ENCODE measurements around the gene FOXD3. TPM values are rescaled to one million over a fixed set of nuclear protein-coding genes. Genes with fewer than 3 reads are reported as not detected.
A peak's percentile ranks its signal among the peaks of the same experiment; 100 is the strongest.
"Not testable (repeated sequence)": the region's sequence is repeated elsewhere in the genome, so short reads cannot be mapped to it uniquely, and the experiment has no call there.

FOXD3 gene
- total RNA-seq, 1 experiment from 2014 or later: 0.96 TPM

- no peak for DNase-seq (ENCODE audit: low read depth)
Measured at GRCh38 chr1:63321066-63321784, 1.1 kb upstream of the FOXD3 start.

- no peak for DNase-seq (ENCODE audit: low read depth)
Measured at GRCh38 chr1:63321785-63322113, 618 bp upstream of the FOXD3 start.

- DNase-seq (ENCODE audit: low read depth): peak; percentile 33
Measured at GRCh38 chr1:63322944-63323864, 837 bp downstream of the FOXD3 start.

GRCh38 chr1:63323865-63324778, 1.8 kb downstream of the FOXD3 start:
- no peak for DNase-seq (ENCODE audit: low read depth)

DNA sequence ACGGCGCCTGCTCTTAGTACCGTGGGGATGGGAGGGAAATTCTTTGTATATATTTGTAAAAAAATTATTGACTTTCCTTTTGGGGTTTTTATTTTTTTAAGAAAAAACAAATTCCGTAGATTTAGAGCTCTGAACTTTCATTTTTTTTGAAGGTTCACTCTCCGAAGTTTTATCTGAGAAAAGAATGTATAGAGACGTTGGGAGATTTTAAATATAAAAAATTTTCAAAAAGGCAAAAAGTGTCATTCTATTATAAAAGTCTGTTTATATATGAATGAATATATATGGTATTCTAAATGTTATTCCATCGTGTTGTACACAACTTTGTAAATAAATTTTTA, 2.4 kb downstream of the FOXD3 start:
- no peak for DNase-seq (ENCODE audit: low read depth)

DNA sequence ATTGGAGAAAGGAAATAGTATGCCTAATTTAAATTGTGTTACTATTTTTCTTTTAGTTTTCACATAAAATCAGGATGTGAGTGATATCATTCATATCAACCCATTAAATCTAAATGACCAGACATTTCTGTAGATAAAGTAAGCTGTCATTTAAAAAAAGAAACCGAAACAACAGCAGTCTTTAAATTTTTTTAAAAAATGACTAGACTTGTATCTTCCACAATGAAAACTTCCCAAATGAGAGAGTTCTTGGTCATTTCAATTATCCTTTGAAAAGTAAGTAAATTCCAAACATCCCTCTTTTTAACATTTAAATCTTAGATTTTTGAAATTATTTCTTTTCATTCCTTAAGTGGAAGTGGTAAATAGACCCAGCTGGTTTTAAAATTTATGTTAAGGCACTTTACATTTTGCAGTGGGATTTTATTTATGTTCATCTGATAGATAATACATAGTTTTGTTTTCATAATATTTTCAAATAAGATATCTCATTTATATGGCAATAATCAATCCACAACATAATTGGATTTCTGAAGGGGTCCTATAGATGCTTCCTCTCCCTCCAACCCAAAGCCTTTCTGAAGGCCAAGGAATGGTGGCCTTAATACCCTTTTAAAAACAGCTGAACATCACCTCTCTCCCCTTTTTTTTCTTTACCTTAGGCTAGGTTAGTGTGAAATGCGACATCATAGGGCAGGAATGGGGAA, 3.1 kb downstream of the FOXD3 start:
- DNase-seq (ENCODE audit: low read depth): no peak

DNA sequence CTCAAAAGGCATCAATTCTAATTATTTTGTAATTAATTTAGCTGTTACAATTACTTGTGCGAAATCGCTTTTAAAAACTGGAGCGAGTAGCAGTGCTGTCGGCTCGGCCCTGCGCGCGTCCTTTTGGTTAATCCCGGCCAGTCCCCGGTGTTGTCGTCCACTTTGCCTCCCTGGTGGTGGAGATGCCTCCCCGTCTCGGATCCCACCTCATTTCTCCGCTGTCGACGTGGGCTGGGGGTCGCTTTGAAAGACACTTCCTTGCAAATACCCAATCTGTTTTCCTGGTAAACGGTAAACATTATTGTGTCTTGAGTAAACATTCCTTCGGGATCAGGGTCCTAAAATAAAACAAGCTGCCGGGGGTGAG, 3.7 kb downstream of the FOXD3 start:
- DNase-seq (ENCODE audit: low read depth): no peak

DNA sequence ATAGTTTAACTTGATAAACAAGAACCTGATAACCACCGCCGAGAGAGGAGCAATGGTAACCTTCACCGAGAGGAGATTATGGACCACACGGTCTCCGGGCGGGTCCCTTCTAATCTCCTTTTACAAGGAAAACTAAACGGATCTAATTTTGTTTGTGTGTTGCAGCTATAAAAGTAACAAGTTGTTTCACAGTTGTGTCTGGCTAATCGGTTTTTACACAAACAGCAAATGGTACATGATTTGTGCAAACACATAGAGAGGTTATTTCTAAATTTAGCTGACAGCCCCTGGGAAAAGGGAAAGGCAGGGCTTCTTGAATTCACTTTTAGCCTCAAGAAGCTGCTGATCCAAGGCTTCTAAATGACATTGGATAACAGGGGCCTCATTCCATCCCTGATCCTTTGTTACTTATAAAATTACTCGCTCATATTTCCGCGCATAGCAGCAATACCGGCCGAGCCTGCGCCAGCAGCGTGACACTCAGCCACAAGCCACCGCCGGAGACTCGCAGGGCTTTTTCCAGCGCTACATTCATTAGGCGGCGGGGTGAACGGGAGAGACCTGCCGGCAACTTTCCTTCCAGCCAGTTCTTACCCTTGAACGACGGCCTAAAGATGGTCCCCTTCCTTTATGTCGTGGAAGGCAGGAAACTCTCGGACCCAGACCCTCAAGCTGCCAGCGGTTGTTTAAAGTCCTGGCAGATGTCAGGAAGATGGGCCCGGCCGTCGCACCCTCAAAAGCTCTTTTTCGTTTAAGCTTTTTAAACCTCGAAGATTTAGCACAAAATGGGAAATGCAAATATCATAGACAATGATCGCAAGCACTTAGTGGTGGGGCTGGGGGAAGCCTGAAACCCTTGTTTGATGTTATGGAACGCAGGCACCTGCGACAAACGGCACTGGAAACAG, 4.4 kb downstream of the FOXD3 start:
- no peak for DNase-seq (ENCODE audit: low read depth)

DNA sequence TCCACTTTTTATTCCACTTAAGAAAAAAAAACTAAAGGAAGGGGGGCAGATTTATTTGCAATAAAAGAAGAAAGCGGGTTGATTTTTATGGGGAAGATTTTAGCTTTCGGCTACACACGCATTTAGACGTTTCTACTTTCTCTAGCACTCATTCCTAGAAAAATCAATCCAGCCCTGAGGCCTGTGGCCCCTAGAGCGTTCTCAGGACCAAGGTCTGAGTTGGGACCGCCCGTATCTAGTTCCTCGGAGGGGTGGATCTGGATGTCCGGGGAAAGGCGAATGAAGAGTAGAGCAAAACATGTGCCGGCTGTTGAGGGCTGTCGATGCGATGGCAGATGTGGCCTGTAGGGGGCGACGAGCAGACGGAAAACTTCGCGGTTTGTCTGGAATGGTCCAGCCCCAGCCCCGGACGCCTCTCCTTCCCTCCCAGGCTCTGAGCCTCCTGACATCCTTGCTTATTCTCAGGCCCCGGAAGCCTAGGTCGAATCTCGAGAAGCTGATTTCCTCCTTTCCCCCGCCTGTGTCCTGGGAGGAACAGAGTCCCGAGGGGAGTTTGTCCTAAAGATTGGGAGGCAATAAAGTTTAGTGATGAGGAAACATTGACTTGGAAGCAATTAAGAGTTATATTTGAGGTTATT, 5.2 kb downstream of the FOXD3 start:
- peak; percentile 46 for DNase-seq (ENCODE audit: low read depth)

DNA sequence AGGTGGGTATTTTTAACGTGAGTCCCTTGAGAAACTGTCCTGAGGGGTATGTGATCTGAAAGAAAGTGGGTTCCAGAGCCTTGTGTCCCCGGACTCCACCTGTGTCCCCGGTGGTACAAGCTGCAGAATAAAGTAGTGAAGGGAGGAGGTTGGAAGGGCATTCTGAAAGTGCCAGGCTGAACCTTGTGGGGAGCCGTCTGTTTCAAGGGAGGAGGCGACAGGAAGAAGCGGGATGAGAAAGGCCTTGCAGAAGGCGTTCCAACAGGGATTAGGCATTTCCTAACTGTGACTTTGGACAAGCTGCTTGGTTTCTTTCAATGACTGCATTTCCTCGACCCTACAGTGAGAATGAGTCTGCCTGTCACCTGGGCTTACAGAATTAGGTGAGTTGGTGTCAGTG, 5.8 kb downstream of the FOXD3 start:
- DNase-seq (ENCODE audit: low read depth): no peak

- DNase-seq (ENCODE audit: low read depth): no peak
Measured at GRCh38 chr1:63328781-63329180, 6.4 kb downstream of the FOXD3 start.

DNA sequence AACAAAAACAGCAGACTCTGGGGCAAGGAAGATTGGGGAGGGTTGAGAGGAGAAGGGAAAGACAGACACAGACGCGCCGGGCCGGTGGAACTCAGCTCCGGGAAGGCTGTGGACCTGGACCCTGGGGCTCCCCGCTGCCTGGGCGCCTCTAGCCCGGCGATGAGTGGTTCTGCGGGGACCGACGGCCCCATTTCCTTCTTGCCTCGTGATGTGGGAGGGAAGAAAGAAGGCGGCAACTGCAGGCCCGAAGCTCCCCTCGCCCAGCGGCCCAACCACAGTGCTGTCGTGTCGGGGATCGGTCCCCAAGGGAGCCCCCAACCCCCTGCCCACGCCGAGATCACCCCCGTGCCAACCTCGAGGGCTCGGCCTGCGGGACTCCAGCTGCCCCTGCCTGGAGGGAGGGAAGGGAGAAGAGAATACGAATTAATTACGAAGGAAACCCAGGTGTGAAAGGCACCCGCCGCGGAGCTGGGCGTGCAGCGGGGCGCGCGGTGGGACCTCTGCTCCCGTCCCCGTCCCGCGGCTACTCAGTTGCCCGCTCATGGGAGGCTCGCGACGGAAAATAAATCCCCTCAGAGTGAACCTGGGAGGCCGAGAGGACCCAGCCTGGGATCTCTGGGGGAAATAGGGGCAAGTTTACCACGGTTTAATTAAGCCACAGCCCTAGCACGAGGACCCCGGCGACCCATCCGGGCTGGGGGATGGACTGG, 7.4 kb downstream of the FOXD3 start:
- no peak for DNase-seq (ENCODE audit: low read depth)

GRCh38 chr1:63330331-63330916, 8.1 kb downstream of the FOXD3 start:
- DNase-seq (ENCODE audit: low read depth): no peak

- no peak for DNase-seq (ENCODE audit: low read depth)
Measured at GRCh38 chr1:63342402-63342801, 20.0 kb downstream of the FOXD3 start.

- DNase-seq (ENCODE audit: low read depth): no peak
Measured at GRCh38 chr1:63343922-63344321, 21.6 kb downstream of the FOXD3 start.

- no peak for DNase-seq (ENCODE audit: low read depth)
Measured at GRCh38 chr1:63350320-63350719, 28.0 kb downstream of the FOXD3 start.

GRCh38 chr1:63352736-63353135, 30.4 kb downstream of the FOXD3 start:
- no peak for DNase-seq (ENCODE audit: low read depth)

GRCh38 chr1:63356234-63356633, 33.9 kb downstream of the FOXD3 start:
- DNase-seq (ENCODE audit: low read depth): not testable (repeated sequence)

DNA sequence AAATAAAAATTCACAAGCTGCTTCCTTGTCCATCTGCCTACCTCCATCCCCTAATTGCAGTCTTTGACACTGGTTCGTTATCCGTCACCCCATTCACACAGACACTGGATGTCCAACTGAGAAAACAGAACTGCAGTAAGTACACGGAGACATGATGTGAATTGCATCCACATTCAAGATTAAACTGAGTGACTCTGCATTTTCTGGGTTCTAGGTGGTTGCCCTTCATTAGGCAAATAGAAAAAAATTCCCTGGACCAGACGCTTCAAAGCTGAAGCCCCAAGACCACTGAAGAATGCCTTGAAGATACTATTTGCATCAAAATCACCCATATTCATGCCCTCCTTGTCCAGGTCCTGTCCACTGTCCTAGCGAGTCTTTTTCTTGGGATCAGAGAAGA, 37.2 kb downstream of the FOXD3 start:
- no peak for DNase-seq (ENCODE audit: low read depth)

Measured in RPMI7951 (cell line).